HCT116 (cell line): ENCODE data around the gene TBC1D21. TPM values are rescaled to one million over a fixed set of nuclear protein-coding genes. Genes with fewer than 3 reads are reported as not detected.

Experiments used
- ATAC-seq: fragments of 200-7000 bp; cut with Tn5 transposase; 2 replicates; pipeline ENCODE4 v1.9.1; 2020; ENCODE audit warnings: mild to moderate bottlenecking, moderate library complexity
- BruUV-seq: library from RNA; stranded (reverse); fragments of 400-500 nt; replicated peaks from 2 replicates; lab custom pipeline; 2021; lab: Mats Ljungman, UMichigan
- CTCF ChIA-PET: fragments of 300-600 bp; sonication (Branson Sonifier 250); formaldehyde crosslinking; loops from one replicate; lab custom pipeline; 2021; ENCODE audit warnings: antibody characterized with exemption; lab: Charles Lee
- POLR2A ChIA-PET: fragments of 300-600, 350-600 bp; sonication (Branson Sonifier 250); formaldehyde crosslinking; loops from one replicate; lab custom pipeline; 2021; ENCODE audit warnings: antibody characterized with exemption; lab: Charles Lee
- RAD21 ChIA-PET, 2 experiments: fragments of 300-600 bp; sonication (Branson Sonifier 250); formaldehyde crosslinking; loops; one replicate each; lab custom pipeline; 2023; ENCODE audit warnings: low total read pairs in 2 of 2; ENCODE audit not compliant: uncharacterized antibody in 2 of 2, unreplicated experiment in 2 of 2, low non-redundant PET in 1 of 2; lab: Charles Lee
- DNase-seq: peaks from one replicate; pipeline ENCODE4 v3.0.0-alpha.2; 2010; ENCODE audit warnings: low read depth, low spot score
- H2AFZ ChIP-seq: fragments of 200-600 bp; shearing (Covaris generic), sonication (generic); 2 replicates; pipeline ENCODE4 v1.6.1; 2017; ENCODE audit warnings: low read depth, mixed run types, mixed read lengths, antibody characterized with exemption, low read length; ENCODE audit not compliant: poor library complexity, severe bottlenecking
- H3K27ac ChIP-seq: 2 replicates; pipeline ENCODE4 v1.5.1; 2012; ENCODE audit warnings: low read depth, low read length
- H3K27me3 ChIP-seq: fragments of 200-600 bp; sonication (generic); 2 replicates; pipeline ENCODE4 v1.6.1; 2016; ENCODE audit warnings: mixed run types, low read length, mixed read lengths; ENCODE audit not compliant: insufficient read depth
- H3K36me3 ChIP-seq, 2 experiments: fragments of 200-500 bp in 1 of 2; fragments of 200-600 bp in 1 of 2; sonication (Bioruptor generic) in 1 of 2; sonication (generic) in 1 of 2; 2 replicates each; pipeline versions ENCODE4 v1.5.1 to v1.6.1; 2014 to 2016; ENCODE audit warnings: low read length in 2 of 2, inconsistent platforms in 1 of 2, mixed read lengths in 1 of 2, mixed run types in 1 of 2; ENCODE audit not compliant: insufficient read depth in 2 of 2, control insufficient read depth in 1 of 2
- H3K4me1 ChIP-seq, 2 experiments: fragments of 200-600 bp in 1 of 2; sonication (generic) in 1 of 2; 2 replicates each; pipeline versions ENCODE4 v1.5.1 to v1.6.1; 2012 to 2017; ENCODE audit warnings: low read length in 2 of 2, inconsistent platforms in 1 of 2, mild to moderate bottlenecking in 1 of 2, mixed read lengths in 1 of 2, mixed run types in 1 of 2, moderate library complexity in 1 of 2; ENCODE audit not compliant: insufficient read depth in 2 of 2, control insufficient read depth in 1 of 2
- H3K4me2 ChIP-seq: fragments of 200-600 bp; sonication (generic); 2 replicates; pipeline ENCODE4 v1.6.1; 2017; ENCODE audit warnings: mixed run types, low read length, mixed read lengths
- H3K4me3 ChIP-seq, 2 experiments: fragments of 200-600 bp in 1 of 2; sonication (generic) in 1 of 2; replicated peaks in 1 of 2; 2 replicates each; pipeline ENCODE4 v1.5.1; 2011 to 2016; ENCODE audit warnings: low read length in 2 of 2, control low read depth in 1 of 2, low read depth in 1 of 2, mild to moderate bottlenecking in 1 of 2, mixed read lengths in 1 of 2, mixed run types in 1 of 2
- H3K79me2 ChIP-seq: fragments of 200-600 bp; sonication (generic); 2 replicates; pipeline ENCODE4 v1.6.1; 2017; ENCODE audit warnings: mild to moderate bottlenecking, mixed run types, low read length, moderate library complexity, mixed read lengths; ENCODE audit not compliant: insufficient read depth
- H3K9ac ChIP-seq: fragments of 200-600 bp; sonication (generic); 2 replicates; pipeline ENCODE4 v1.6.1; 2016; ENCODE audit warnings: low read length, mixed read lengths
- H3K9me2 ChIP-seq: fragments of 200-600 bp; sonication (generic), shearing (Covaris generic); 2 replicates; pipeline ENCODE4 v1.6.1; 2017; ENCODE audit warnings: mixed run types, mild to moderate bottlenecking, moderate library complexity; ENCODE audit not compliant: insufficient read depth
- H3K9me3 ChIP-seq, 2 experiments: fragments of 200-500 bp in 1 of 2; fragments of 200-600 bp in 1 of 2; sonication (Bioruptor generic) in 1 of 2; sonication (generic) in 1 of 2; 2 replicates each; pipeline ENCODE4 v1.6.1; 2014 to 2017; ENCODE audit warnings: low read length in 2 of 2, mixed read lengths in 2 of 2, inconsistent platforms in 1 of 2, low read depth in 1 of 2, mild to moderate bottlenecking in 1 of 2, mixed run types in 1 of 2, moderate library complexity in 1 of 2; ENCODE audit not compliant: control insufficient read depth in 1 of 2, insufficient read depth in 1 of 2
- H4K20me1 ChIP-seq: fragments of 200-600 bp; sonication (generic), shearing (Covaris generic); 2 replicates; pipeline ENCODE4 v1.6.1; 2017; ENCODE audit warnings: mixed run types, mild to moderate bottlenecking, moderate library complexity; ENCODE audit not compliant: insufficient read depth
- ATF3 ChIP-seq: IDR thresholded peaks from 2 replicates; pipeline ENCODE4 v1.6.1; 2012
- CBX3 ChIP-seq: IDR thresholded peaks from 2 replicates; pipeline ENCODE4 v1.6.1; 2012; ENCODE audit warnings: low read depth
- ELF1 ChIP-seq: IDR thresholded peaks from 2 replicates; pipeline ENCODE4 v1.6.1; 2012; ENCODE audit warnings: low read depth, borderline replicate concordance
- FOSL1 ChIP-seq: IDR thresholded peaks from 2 replicates; pipeline ENCODE4 v1.6.1; 2012; ENCODE audit warnings: low read depth
- MAX ChIP-seq: IDR thresholded peaks from 2 replicates; pipeline ENCODE4 v1.6.1; 2012
- POLR2A ChIP-seq: IDR thresholded peaks from 2 replicates; pipeline ENCODE4 v1.7.0; 2011; ENCODE audit warnings: borderline replicate concordance; ENCODE audit not compliant: insufficient read depth, insufficient read length; ENCODE audit errors: extremely low read depth
- RAD21 ChIP-seq: IDR thresholded peaks from 2 replicates; pipeline ENCODE4 v1.6.1; 2012; ENCODE audit warnings: low read depth, mild to moderate bottlenecking
- REST ChIP-seq: IDR thresholded peaks from 2 replicates; pipeline ENCODE4 v1.6.1; 2012; ENCODE audit warnings: low read depth
- SIN3A ChIP-seq: IDR thresholded peaks from 2 replicates; pipeline ENCODE4 v1.6.1; 2012; ENCODE audit warnings: low read depth
- YY1 ChIP-seq: IDR thresholded peaks from 2 replicates; pipeline ENCODE4 v1.6.1; 2011; ENCODE audit warnings: low read length, low read depth, moderate library complexity, mild to moderate bottlenecking; ENCODE audit not compliant: insufficient replicate concordance; ENCODE audit errors: extremely low read depth
- ZBTB33 ChIP-seq: IDR thresholded peaks from 2 replicates; pipeline ENCODE4 v1.6.1; 2011; ENCODE audit warnings: mild to moderate bottlenecking, low read length, moderate library complexity; ENCODE audit not compliant: insufficient replicate concordance; ENCODE audit errors: extremely low read depth
- ZFX ChIP-seq: fragments of 450-650 bp; IDR thresholded peaks from 2 replicates; pipeline ENCODE4 v1.6.1; 2017
- intact Hi-C: fragments of 100-400 bp; cut with micrococcal nuclease; formaldehyde crosslinking; loops from 2 replicates; pipeline ENCODE4 v1.10.0; 2022
- total RNA-seq: library from RNA; stranded (reverse); gene quantifications from one replicate; pipeline ENCODE4 v1.2.1, GENCODE V29; 2021; ENCODE audit not compliant: unreplicated experiment

Gene TBC1D21
- total RNA-seq, 1 experiment from 2014 or later = not detected

GRCh38 chr15:73839699-73840377 is 33.5 kb upstream of the TBC1D21 start:
- no peaks in the 10 kb centered on the region for H3K36me3 ChIP-seq
- RAD21 ChIA-PET = no interaction called here
- no peaks in the 10 kb centered on the region for H3K4me1 ChIP-seq
- no peak overlapping the region for H2AFZ ChIP-seq
- POLR2A ChIA-PET = no interaction called here
- BruUV-seq = no TSS peak
- H3K9me2 ChIP-seq = no peaks in the 10 kb centered on the region
- H4K20me1 ChIP-seq = no peaks in the 10 kb centered on the region
- no peak overlapping the region for H3K9ac ChIP-seq
- no peaks in the 10 kb centered on the region for H3K9me3 ChIP-seq
- no peak overlapping the region for H3K4me3 ChIP-seq
- TF ChIP-seq MAX (no peak), SIN3A (no peak)
- CTCF ChIA-PET = no interaction called here
- DNase-seq (no peak), ATAC-seq (no peak)
- H3K79me2 ChIP-seq = no peaks in the 10 kb centered on the region
- intact Hi-C loops = no loop called here
- H3K27ac ChIP-seq = no peak overlapping the region
- no peak overlapping the region for H3K4me2 ChIP-seq
- peaks cover 80% of the 10 kb centered on the region for H3K27me3 ChIP-seq

GRCh38 chr15:73840771-73841170 is 32.6 kb upstream of the TBC1D21 start:
- H4K20me1 ChIP-seq = no peaks in the 10 kb centered on the region
- ATAC-seq = no peak
- no peak overlapping the region for H3K4me3 ChIP-seq
- no TSS peak for BruUV-seq
- no peak overlapping the region for H3K27ac ChIP-seq
- no peaks in the 10 kb centered on the region for H3K9me3 ChIP-seq
- peaks cover 80% of the 10 kb centered on the region for H3K27me3 ChIP-seq
- RAD21 ChIA-PET = no interaction called here
- DNase-seq = no peak
- no peaks in the 10 kb centered on the region for H3K9me2 ChIP-seq
- H3K4me1 ChIP-seq = no peaks in the 10 kb centered on the region
- CTCF ChIA-PET = no interaction called here
- intact Hi-C loops = no loop called here
- no peaks in the 10 kb centered on the region for H3K79me2 ChIP-seq
- no peak overlapping the region for H2AFZ ChIP-seq
- no peak overlapping the region for H3K4me2 ChIP-seq
- no peak overlapping the region for H3K9ac ChIP-seq
- H3K36me3 ChIP-seq = no peaks in the 10 kb centered on the region
- POLR2A ChIA-PET = no interaction called here
- no peak for TF ChIP-seq REST
- TF ChIP-seq ZFX = no peak
- TF ChIP-seq POLR2A = no peak
- no peak for TF ChIP-seq CBX3
- no peak for TF ChIP-seq RAD21
- no peak for TF ChIP-seq ZBTB33
- no peak for TF ChIP-seq FOSL1
- TF ChIP-seq ELF1 = no peak
- no peak for TF ChIP-seq ATF3
- no peak for TF ChIP-seq YY1
